Osteoblast (primary cell): ENCODE data around the gene MALAT1. TPM values are rescaled to one million over a fixed set of nuclear protein-coding genes. Genes with fewer than 3 reads are reported as not detected.

Experiments
- DNase-seq: peaks from one replicate; pipeline ENCODE4 v3.0.0; 2011; ENCODE audit warnings: low spot score, mixed read lengths; ENCODE audit not compliant: insufficient read length; ENCODE audit errors: missing footprints
- H2AFZ ChIP-seq: 2 replicates; pipeline ENCODE4 v1.6.0; 2011; ENCODE audit warnings: mild to moderate bottlenecking, low read length
- H3K27ac ChIP-seq: 2 replicates; pipeline ENCODE4 v1.5.1; 2011; ENCODE audit warnings: mild to moderate bottlenecking, low read depth, low read length, moderate library complexity
- H3K27me3 ChIP-seq: 2 replicates; pipeline ENCODE4 v1.6.0; 2012; ENCODE audit warnings: mild to moderate bottlenecking, control low read depth, inconsistent platforms, low read length, moderate library complexity; ENCODE audit not compliant: insufficient read depth
- H3K36me3 ChIP-seq: 2 replicates; pipeline ENCODE4 v1.5.1; 2011; ENCODE audit warnings: mild to moderate bottlenecking, low read length, control low read depth, moderate library complexity; ENCODE audit not compliant: insufficient read depth
- H3K4me1 ChIP-seq: 2 replicates; pipeline ENCODE4 v1.5.1; 2011; ENCODE audit warnings: mild to moderate bottlenecking, low read length, control low read depth, moderate library complexity; ENCODE audit not compliant: insufficient read depth
- H3K4me2 ChIP-seq: 2 replicates; pipeline ENCODE4 v1.6.0; 2011; ENCODE audit warnings: mild to moderate bottlenecking, low read length; ENCODE audit not compliant: insufficient read depth
- H3K4me3 ChIP-seq: fragments of 200-600 bp; sonication (generic); 3 replicates; pipeline ENCODE4 v1.5.1; 2012; ENCODE audit warnings: mild to moderate bottlenecking, low read length, inconsistent platforms; ENCODE audit not compliant: insufficient read depth
- H3K79me2 ChIP-seq: 2 replicates; pipeline ENCODE4 v1.6.0; 2012; ENCODE audit warnings: mild to moderate bottlenecking, low read length, control low read depth, inconsistent platforms; ENCODE audit not compliant: insufficient read depth
- H3K9me3 ChIP-seq: 2 replicates; pipeline ENCODE4 v1.5.1; 2011; ENCODE audit warnings: low read depth, low read length, control low read depth
- H4K20me1 ChIP-seq: 2 replicates; pipeline ENCODE4 v1.6.0; 2012; ENCODE audit warnings: mild to moderate bottlenecking, low read length, control low read depth; ENCODE audit not compliant: insufficient read depth
- CTCF ChIP-seq: IDR thresholded peaks from 2 replicates; pipeline ENCODE4 v1.5.1; 2011; ENCODE audit warnings: mild to moderate bottlenecking, low read depth, low read length, moderate library complexity; ENCODE audit errors: extremely low read depth
- total RNA-seq: library from RNA; depleted of rRNA; stranded (reverse); fragments of >200 nt; gene quantifications from 2 replicates; pipeline ENCODE4 v1.2.3, GENCODE V29; 2012

MALAT1 gene
- total RNA-seq, 1 donor, result 19,002 TPM

- TF ChIP-seq CTCF, result no peak
- Histone ChIP-seq H3K4me2 (peak overlapping the region; percentile 75), H3K9me3 (no peaks in the 10 kb centered on the region), H3K4me3 (peak overlapping the region; percentile 36), H4K20me1 (no peaks in the 10 kb centered on the region), H2AFZ (no peak overlapping the region), H3K4me1 (peaks cover 88% of the 10 kb centered on the region), H3K36me3 (no peaks in the 10 kb centered on the region), H3K79me2 (peaks cover 66% of the 10 kb centered on the region), H3K27ac (peak overlapping the region; percentile 95), H3K27me3 (no peaks in the 10 kb centered on the region)
- DNase-seq, result peak; percentile 92
Measured at GRCh38 chr11:65493367-65494176, 5.3 kb upstream of the MALAT1 start.

GRCh38 chr11:65496304-65497140 lies 2.3 kb upstream of the MALAT1 start:
- Histone ChIP-seq H3K27ac (peak overlapping the region; percentile 95), H3K79me2 (peaks cover 69% of the 10 kb centered on the region), H3K27me3 (no peaks in the 10 kb centered on the region), H3K4me2 (peak overlapping the region; percentile 78), H2AFZ (no peak overlapping the region), H3K4me3 (peak overlapping the region; percentile 53), H3K36me3 (peaks cover 15% of the 10 kb centered on the region), H3K4me1 (peaks cover 59% of the 10 kb centered on the region), H3K9me3 (no peaks in the 10 kb centered on the region), H4K20me1 (peaks cover 23% of the 10 kb centered on the region)
- DNase-seq, result peak; percentile 38
- TF ChIP-seq CTCF, result no peak

- Histone ChIP-seq H3K36me3 (peaks cover 24% of the 10 kb centered on the region), H4K20me1 (peaks cover 31% of the 10 kb centered on the region), H2AFZ (no peak overlapping the region), H3K27me3 (no peaks in the 10 kb centered on the region), H3K4me1 (peaks cover 50% of the 10 kb centered on the region), H3K9me3 (no peaks in the 10 kb centered on the region), H3K79me2 (peaks cover 78% of the 10 kb centered on the region), H3K4me2 (peak overlapping the region; percentile 86), H3K27ac (peak overlapping the region; percentile 95), H3K4me3 (peak overlapping the region; percentile 86)
- no peak for TF ChIP-seq CTCF
- DNase-seq, result peak; percentile 93
Measured at GRCh38 chr11:65497141-65498041, 1.5 kb upstream of the MALAT1 start.
